B cell (primary cell): Measurements from ENCODE around the gene SAT2.
"Not testable (repeated sequence)": the region's sequence is repeated elsewhere in the genome, so short reads cannot be mapped to it uniquely, and the experiment has no call there.

ENCODE experiments used
- CTCF ChIP-seq: fragments of 200-600 bp; IDR thresholded peaks from one replicate; pipeline ENCODE4 v1.8.0; 2022; ENCODE audit warnings: antibody characterized with exemption, mild to moderate bottlenecking
- EZH2 ChIP-seq: IDR thresholded peaks from 2 replicates; pipeline ENCODE4 v1.6.1; 2012; ENCODE audit warnings: borderline replicate concordance, low read depth, mild to moderate bottlenecking, moderate library complexity, low read length; ENCODE audit not compliant: insufficient read depth, poor library complexity, severe bottlenecking

GRCh38 chr17:7641635-7642034 is 14.0 kb upstream of the SAT2 start:
- TF ChIP-seq CTCF, EZH2: not testable (repeated sequence)
